OCI-M2 (cell line): Measurements from ENCODE around the gene NXT1.

Source experiments
- DNase-seq: peaks from one replicate; lab custom pipeline; 2025; ENCODE audit not compliant: unreplicated experiment; lab: John Stamatoyannopoulos, UW

Gene NXT1

GRCh38 chr20:23358923-23359593, 8.5 kb downstream of the NXT1 start:
- DNase-seq = no peak

GRCh38 chr20:23360531-23360930, 9.9 kb downstream of the NXT1 start:
- no peak for DNase-seq

GRCh38 chr20:23361119-23361475, 10.5 kb downstream of the NXT1 start:
- no peak for DNase-seq

- DNase-seq = peak; percentile 87
Observed at GRCh38 chr20:23361476-23362391, 11.1 kb downstream of the NXT1 start, which contains the start of gene GZF1. TSS of gene GZF1 (plus strand) at chr20:23362182. CDS start at chr20:23364384, 2,202 bp downstream.

DNA sequence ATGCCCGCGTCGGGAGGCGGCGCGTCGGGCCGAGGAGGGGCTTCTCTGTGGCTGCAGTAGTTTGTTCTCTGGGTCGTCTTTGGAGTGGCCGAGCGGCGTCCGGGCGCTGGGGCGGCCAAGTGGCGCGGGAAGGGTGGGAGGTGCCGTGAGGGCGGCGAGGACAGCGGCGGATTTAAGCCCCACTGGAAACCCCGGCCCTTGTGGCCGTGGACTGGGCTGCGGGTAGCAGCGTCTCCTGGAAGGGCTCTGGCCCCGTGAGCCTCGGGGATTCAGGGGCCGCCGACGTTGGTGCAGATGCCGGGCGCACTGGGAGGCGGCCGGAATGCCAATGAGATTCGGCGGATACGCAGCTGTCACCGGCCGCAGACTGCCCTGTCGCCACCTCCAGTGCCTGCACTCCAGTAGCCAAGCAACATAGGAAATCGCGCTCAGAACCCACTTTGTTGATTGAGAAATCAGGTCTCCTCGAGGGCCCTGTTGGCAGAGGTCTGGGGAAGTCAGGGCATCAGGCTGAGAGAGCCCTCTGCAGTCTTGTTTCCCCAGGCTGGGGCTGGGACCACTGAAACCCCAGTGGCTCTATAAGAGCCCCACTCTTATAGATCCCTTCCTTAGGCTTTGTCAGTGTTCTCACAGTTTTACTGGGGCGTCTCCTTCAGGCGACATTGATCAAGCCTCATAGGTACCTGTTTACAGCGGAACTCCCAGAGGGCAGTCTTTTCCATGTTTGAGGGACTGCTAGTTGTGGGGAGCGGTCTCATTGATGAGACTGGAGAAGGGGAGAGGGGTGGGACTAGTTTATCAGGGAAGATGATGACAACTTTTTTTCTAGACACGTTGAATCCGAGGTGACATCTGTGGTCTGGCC, 12.0 kb downstream of the NXT1 start:
- DNase-seq = no peak

DNA sequence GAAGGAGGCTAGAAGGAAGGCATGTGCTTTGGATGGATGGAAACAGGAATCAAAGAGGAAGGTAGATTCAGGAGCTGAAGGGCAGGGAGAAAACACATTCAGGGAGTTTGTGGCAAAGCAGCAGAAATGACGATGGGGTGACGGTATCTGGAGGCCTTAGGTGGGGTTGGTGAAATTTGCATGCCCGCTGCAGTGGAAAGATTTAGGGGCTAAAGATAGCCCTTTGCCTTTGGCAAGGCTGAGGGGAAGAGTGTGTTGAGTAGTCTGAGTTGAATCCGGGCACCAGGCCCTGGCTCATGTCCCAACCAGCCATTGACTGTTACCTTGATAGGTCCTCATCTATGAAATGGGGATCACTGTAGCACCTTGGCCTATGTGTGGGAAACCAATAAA, 12.7 kb downstream of the NXT1 start:
- DNase-seq = no peak

- DNase-seq = no peak
Observed at GRCh38 chr20:23365390-23366165, 15.0 kb downstream of the NXT1 start.

- DNase-seq = no peak
Observed at GRCh38 chr20:23366384-23366783, 15.8 kb downstream of the NXT1 start.

- no peak for DNase-seq
Observed at GRCh38 chr20:23367770-23368169, 17.2 kb downstream of the NXT1 start.

DNA sequence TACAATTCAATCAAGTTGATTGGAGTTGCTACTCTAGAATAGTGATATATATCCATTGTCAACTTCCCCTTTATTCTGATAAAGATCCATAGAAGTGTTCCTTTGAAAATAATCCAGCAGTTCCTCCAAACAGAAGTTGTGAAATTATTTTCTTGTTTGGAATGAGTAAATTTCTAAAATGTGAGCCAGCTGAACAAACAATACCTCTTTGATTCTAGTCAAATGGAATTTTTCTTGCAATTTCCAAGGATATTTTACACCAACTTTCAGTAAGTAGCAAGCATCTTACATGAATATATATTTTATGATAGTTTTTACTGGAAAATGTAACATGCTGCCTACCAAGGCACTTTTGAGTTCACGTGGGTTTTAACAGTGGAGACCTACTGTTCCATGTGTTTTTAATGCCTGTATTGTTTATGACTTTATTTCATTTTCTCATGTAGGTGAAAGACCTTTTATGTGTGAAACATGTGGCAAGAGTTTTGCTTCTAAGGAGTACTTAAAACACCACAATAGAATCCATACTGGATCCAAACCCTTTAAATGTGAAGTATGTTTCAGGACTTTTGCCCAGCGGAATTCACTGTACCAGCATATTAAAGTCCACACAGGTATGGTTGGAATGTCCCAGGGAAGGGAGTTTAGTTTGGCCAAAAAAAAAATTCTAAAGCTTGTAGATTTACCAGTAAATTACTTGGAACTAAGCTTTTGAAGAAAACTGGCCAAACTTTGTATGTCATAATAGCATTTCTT, 17.9 kb downstream of the NXT1 start:
- no peak for DNase-seq

DNA sequence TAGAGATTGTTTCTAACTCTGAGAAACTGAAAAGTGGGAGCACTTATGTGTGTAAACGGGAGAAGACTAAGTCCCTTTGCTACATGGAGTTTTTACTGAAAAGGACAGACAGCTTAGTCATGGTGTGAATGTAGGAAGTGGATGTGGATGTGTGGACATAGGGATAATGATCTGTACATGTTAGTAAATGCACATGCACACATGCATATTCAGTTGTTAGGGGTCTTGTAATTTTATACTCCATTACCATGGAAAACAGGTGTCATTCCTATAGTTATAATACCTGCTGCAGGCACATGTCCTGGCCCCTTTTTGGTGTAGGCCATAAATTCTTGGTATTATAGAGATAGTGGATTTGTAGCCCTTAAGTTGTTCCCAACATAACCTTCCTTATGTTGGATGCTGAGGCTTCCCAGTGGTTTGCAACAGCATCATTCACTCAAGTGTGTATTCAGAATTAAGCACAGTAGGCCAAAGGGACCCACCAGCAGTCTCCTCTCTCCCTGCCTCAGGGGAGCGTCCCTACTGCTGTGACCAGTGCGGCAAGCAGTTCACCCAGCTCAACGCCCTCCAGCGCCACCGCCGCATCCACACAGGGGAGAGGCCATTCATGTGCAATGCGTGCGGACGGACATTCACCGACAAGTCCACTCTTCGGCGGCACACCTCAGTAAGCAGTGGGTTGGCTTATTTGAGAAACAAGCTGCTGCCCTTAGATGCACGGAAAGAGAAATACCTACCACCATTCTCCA, 18.7 kb downstream of the NXT1 start:
- no peak for DNase-seq

GRCh38 chr20:23370274-23370673, 19.7 kb downstream of the NXT1 start:
- DNase-seq = no peak

DNA sequence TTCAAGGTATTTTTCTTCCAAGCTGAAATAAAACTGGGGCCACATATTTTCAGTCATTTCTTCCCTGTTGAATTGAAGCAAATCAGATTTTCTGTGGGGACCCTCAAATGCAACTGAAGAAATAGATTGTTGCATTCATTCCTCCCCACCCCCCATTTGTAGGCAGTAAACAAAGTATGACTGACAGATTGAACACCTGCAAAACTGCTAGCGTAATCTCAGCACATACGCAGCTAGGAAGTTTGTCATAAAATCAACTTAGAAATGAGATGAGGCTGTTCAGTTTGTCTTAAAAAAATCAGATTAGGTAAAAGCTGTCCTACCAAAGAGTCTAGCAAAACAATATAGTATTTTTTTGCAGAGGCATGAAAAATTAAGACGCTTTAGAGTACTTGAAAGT, 20.3 kb downstream of the NXT1 start:
- no peak for DNase-seq

DNA sequence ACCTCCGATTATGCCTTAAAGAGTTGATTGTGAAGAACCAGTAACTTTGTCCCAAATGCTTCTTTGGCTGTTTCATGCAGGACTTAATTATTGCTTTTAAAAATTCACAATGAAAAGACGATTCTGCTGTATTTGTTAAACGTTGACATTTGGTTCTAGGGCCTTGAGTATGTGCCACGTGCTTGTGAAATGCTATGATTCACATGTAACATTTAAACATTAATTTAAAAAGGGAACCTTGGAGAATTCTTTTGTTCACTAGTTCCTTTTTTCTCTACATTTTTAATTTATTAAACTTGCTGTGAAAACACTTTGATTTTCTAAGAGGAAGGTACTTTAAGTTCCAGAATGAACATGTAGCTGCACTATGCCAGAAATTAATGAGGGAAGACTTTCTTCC, 20.9 kb downstream of the NXT1 start:
- DNase-seq = no peak

- DNase-seq = no peak
Observed at GRCh38 chr20:23374441-23374840, 23.9 kb downstream of the NXT1 start.

- DNase-seq = no peak
Observed at GRCh38 chr20:23375827-23376226, 25.2 kb downstream of the NXT1 start.

DNA sequence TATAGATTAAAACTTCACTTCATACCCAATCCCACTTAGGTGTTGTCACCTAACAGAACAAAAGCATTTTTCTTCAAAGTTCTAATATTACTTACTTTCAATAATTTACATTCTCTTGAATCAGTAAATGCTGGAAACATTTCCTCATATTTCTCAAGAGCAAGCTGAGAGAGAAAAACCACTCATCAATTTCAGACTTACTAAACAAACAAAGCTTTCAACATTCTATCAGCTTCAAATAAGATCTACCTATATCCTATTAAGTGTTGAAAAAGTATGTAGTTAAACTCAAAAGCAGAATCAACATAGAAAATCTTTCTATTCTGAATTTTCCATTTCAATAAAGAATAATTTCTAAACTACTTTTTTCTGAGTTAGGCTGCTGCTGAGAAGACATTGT, 29.2 kb downstream of the NXT1 start:
- DNase-seq = no peak

DNA sequence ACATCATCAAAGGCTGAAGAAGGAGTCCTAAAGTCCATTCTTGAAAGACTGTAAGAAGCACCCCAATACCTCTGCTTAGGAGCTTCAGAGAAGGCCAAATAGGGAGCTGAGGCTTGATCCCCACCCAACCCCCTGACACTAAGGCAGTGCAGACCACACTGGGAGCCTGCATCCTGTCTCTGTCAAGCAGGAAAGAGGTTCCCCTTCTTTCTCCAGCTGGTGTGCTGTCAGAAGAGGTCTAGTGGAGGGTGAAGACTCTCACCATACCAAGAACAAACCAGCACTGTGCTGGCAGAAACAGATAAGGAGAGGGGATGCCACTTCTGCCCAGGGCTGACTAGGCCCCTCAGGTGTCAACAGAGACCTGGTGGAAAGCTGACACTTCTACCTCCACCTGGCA, 31.3 kb downstream of the NXT1 start:
- DNase-seq = no peak
